ENCODE measurements around the gene TMED10. TPM values are rescaled to one million over a fixed set of nuclear protein-coding genes. Genes with fewer than 3 reads are reported as not detected.

TMED10 gene
- total and polyA plus RNA-seq, 4 donors = 79.5 to 398 (median 274) TPM

- Histone ChIP-seq H3K4me3 (no peak overlapping the region), H3K36me3 (ENCODE audit: control insufficient read depth in 4 of 4, insufficient read depth in 4 of 4, low read length in 4 of 4) (no peaks in the 10 kb centered on the region), H3K9ac (ENCODE audit: insufficient read depth in 1 of 2, low read length in 2 of 2) (no peak overlapping the region), H3K27me3 (ENCODE audit: control insufficient read depth in 3 of 3, insufficient read depth in 3 of 3, low read length in 2 of 3) (peaks cover 0 to 14% (median 0%) of the 10 kb centered on the region in 3 donors), H3K9me3 (ENCODE audit: control insufficient read depth in 4 of 4, insufficient read depth in 3 of 4, low read length in 3 of 4) (no peaks in the 10 kb centered on the region), H3K4me1 (ENCODE audit: control insufficient read depth in 5 of 5, insufficient read depth in 5 of 5, low read length in 5 of 5) (no peaks in the 10 kb centered on the region), H3K27ac (ENCODE audit: low read depth in 1 of 2, low read length in 1 of 2) (peak overlapping the region in 1 of 2 donors; percentile 42)
- DNase-seq (peak in 1 of 3 donors; percentile 27), ATAC-seq (ENCODE audit: insufficient read depth, low FRiP score) (peak; percentile 66)
- no peak for TF ChIP-seq CTCF (IDR thresholded peaks at IDR 0.05; ENCODE audit: control extremely low read depth, extremely low read depth)
- 45 to 71% methylated on average over 7 of the region's 7 CpGs for WGBS, 2 donors
These were observed 12.3 kb upstream of the TMED10 start for GRCh38 chr14:75188520-75189268.

- 88 to 91% methylated on average over 4 of the region's 4 CpGs for WGBS, 2 donors
- no peak overlapping the region for H3K27ac ChIP-seq (ENCODE audit: low read depth in 1 of 2, low read length in 1 of 2)
- peaks cover 0 to 14% (median 0%) of the 10 kb centered on the region in 3 donors for H3K27me3 ChIP-seq (ENCODE audit: control insufficient read depth in 3 of 3, insufficient read depth in 3 of 3, low read length in 2 of 3)
- ATAC-seq (ENCODE audit: insufficient read depth, low FRiP score) = no peak
- H3K9me3 ChIP-seq (ENCODE audit: control insufficient read depth in 4 of 4, insufficient read depth in 3 of 4, low read length in 3 of 4) = no peaks in the 10 kb centered on the region
- H3K4me3 ChIP-seq = no peak overlapping the region
- H3K36me3 ChIP-seq (ENCODE audit: control insufficient read depth in 4 of 4, insufficient read depth in 4 of 4, low read length in 4 of 4) = no peaks in the 10 kb centered on the region
- peaks cover 0 to 3% (median 2%) of the 10 kb centered on the region in 5 donors for H3K4me1 ChIP-seq (ENCODE audit: control insufficient read depth in 5 of 5, insufficient read depth in 5 of 5, low read length in 5 of 5)
- TF ChIP-seq CTCF (IDR thresholded peaks at IDR 0.05; ENCODE audit: control extremely low read depth, extremely low read depth) = no peak
- no peak for DNase-seq
- H3K9ac ChIP-seq (ENCODE audit: insufficient read depth in 1 of 2, low read length in 2 of 2) = no peak overlapping the region
These were observed 11.7 kb upstream of the TMED10 start for GRCh38 chr14:75188086-75188485.

GRCh38 chr14:75186953-75187352 is 10.5 kb upstream of the TMED10 start:
- Histone ChIP-seq H3K27ac (ENCODE audit: low read depth in 1 of 2, low read length in 1 of 2) (no peak overlapping the region), H3K27me3 (ENCODE audit: control insufficient read depth in 3 of 3, insufficient read depth in 3 of 3, low read length in 2 of 3) (peaks cover 0 to 14% (median 0%) of the 10 kb centered on the region in 3 donors), H3K36me3 (ENCODE audit: control insufficient read depth in 4 of 4, insufficient read depth in 4 of 4, low read length in 4 of 4) (no peaks in the 10 kb centered on the region), H3K9me3 (ENCODE audit: control insufficient read depth in 4 of 4, insufficient read depth in 3 of 4, low read length in 3 of 4) (no peaks in the 10 kb centered on the region), H3K4me3 (no peak overlapping the region), H3K9ac (ENCODE audit: insufficient read depth in 1 of 2, low read length in 2 of 2) (no peak overlapping the region), H3K4me1 (ENCODE audit: control insufficient read depth in 5 of 5, insufficient read depth in 5 of 5, low read length in 5 of 5) (peaks cover 2 to 10% (median 4%) of the 10 kb centered on the region in 5 donors)
- no peak for DNase-seq
- WGBS, 2 donors = 79 to 82% methylated on average over 2 of the region's 2 CpGs
- no peak for ATAC-seq (ENCODE audit: insufficient read depth, low FRiP score)
- no peak for TF ChIP-seq CTCF (IDR thresholded peaks at IDR 0.05; ENCODE audit: control extremely low read depth, extremely low read depth)
